GM23338 (cell line): ENCODE data around the gene DUSP9. TPM values are rescaled to one million over a fixed set of nuclear protein-coding genes. Genes with fewer than 3 reads are reported as not detected.

Experiments
- ETS1 ChIP-seq: IDR thresholded peaks from 2 replicates; pipeline ENCODE4 v1.6.1; 2016; ENCODE audit warnings: antibody characterized with exemption
- EZH2 ChIP-seq: fragments of 200-600 bp; sonication (generic); IDR thresholded peaks from one replicate; pipeline ENCODE4 v1.8.0; 2017; ENCODE audit warnings: antibody characterized with exemption, mild to moderate bottlenecking, low read depth; ENCODE audit not compliant: unreplicated experiment
- EZH2phosphoT487 ChIP-seq: fragments of 200-600 bp; sonication (generic); IDR thresholded peaks from one replicate; pipeline ENCODE4 v1.8.1; 2018; ENCODE audit warnings: antibody characterized with exemption; ENCODE audit not compliant: unreplicated experiment
- JUNB ChIP-seq: IDR thresholded peaks from one replicate; pipeline ENCODE4 v1.6.1; 2016; ENCODE audit warnings: antibody characterized with exemption; ENCODE audit not compliant: unreplicated experiment
- NANOG ChIP-seq: IDR thresholded peaks from 2 replicates; pipeline ENCODE4 v1.6.1; 2016; ENCODE audit warnings: antibody characterized with exemption, borderline replicate concordance
- REST ChIP-seq: IDR thresholded peaks from one replicate; pipeline ENCODE4 v1.6.1; 2018; ENCODE audit warnings: antibody characterized with exemption; ENCODE audit not compliant: unreplicated experiment
- ZNF331 ChIP-seq: fragments of 250-450 bp; sonication (Bioruptor Pico); IDR thresholded peaks from 2 replicates; pipeline ENCODE4 v1.5.0; 2020; ENCODE audit warnings: low read depth, mild to moderate bottlenecking, moderate library complexity
- ZNF462 ChIP-seq: fragments of 250-450 bp; sonication (Bioruptor Pico); IDR thresholded peaks from 2 replicates; pipeline ENCODE4 v1.5.0; 2020; ENCODE audit warnings: mild to moderate bottlenecking, moderate library complexity
- polyA plus RNA-seq: library from polyadenylated mRNA; unstranded; fragments of >200 nt; fragmentation: Nextera tagmentation; extraction: Ambion mirVana; gene quantifications from 2 replicates; pipeline ENCODE4 v1.2.1, GENCODE V29; 2016
- total RNA-seq: library from RNA; depleted of rRNA; stranded (reverse); fragments of >200 nt; shearing (Covaris generic); gene quantifications from 2 replicates; pipeline ENCODE4 v1.2.3, GENCODE V29; 2014

Gene DUSP9
- total and polyA plus RNA-seq, 2 experiments from 2014 or later, result 0.71 to 3.9 TPM

GRCh38 chrX:153640736-153641575 is 6.0 kb upstream of the DUSP9 start (continued):
- TF ChIP-seq ZNF462 (CRISPR knock-in tag), result no peak
- TF ChIP-seq REST, result no peak
- no peak for TF ChIP-seq NANOG
- no peak for TF ChIP-seq JUNB
- TF ChIP-seq EZH2, result no peak
- no peak for TF ChIP-seq ZNF331 (CRISPR knock-in tag)
- no peak for TF ChIP-seq ETS1
- TF ChIP-seq EZH2phosphoT487, result no peak
